HFFc6 (cell line): ENCODE results near the gene KCP. TPM values are rescaled to one million over a fixed set of nuclear protein-coding genes. Genes with fewer than 3 reads are reported as not detected.

ENCODE experiments used
- DNase-seq: peaks from one replicate; pipeline ENCODE4 v3.0.0-alpha.2; 2018
- H3K27ac Mint-ChIP-seq: 2 replicates; pipeline ENCODE4 v1.8.0; 2020; ENCODE audit warnings: mild to moderate bottlenecking, mixed read lengths
- H3K27me3 Mint-ChIP-seq: 2 replicates; pipeline ENCODE4 v1.8.0; 2021; ENCODE audit warnings: mild to moderate bottlenecking, moderate library complexity, mixed read lengths; ENCODE audit not compliant: insufficient read depth
- H3K36me3 Mint-ChIP-seq: 2 replicates; pipeline ENCODE4 v1.8.0; 2021; ENCODE audit warnings: low read depth, mixed read lengths
- H3K4me1 Mint-ChIP-seq: 2 replicates; pipeline ENCODE4 v1.8.0; 2020; ENCODE audit warnings: low read depth, mixed read lengths
- H3K4me3 Mint-ChIP-seq: 2 replicates; pipeline ENCODE4 v1.8.0; 2020; ENCODE audit warnings: mild to moderate bottlenecking, moderate library complexity, mixed read lengths
- H3K9me3 Mint-ChIP-seq: 2 replicates; pipeline ENCODE4 v1.8.0; 2020; ENCODE audit warnings: mild to moderate bottlenecking, mixed read lengths
- total RNA-seq, 6 experiments: library from RNA; stranded (reverse); fragmentation: NEBNext Ultra II Directional; extraction: Animal tissue kit (Norgen Biotek cat#: 25700); gene quantifications; 2 replicates in 1 of 6; 3 replicates in 5 of 6; pipeline ENCODE4 v1.2.3, GENCODE V29; 2021
- TF ChIP-seq, protein P1 (sequence below): fragments of 200-600 bp; sonication (generic); IDR thresholded peaks from 2 replicates; pipeline ENCODE4 v1.5.0; 2021; ENCODE audit warnings: antibody characterized with exemption, mild to moderate bottlenecking

Gene KCP
- total RNA-seq, 6 experiments from 2014 or later, result 0.05 to 0.07 TPM; not detected in 4

DNA sequence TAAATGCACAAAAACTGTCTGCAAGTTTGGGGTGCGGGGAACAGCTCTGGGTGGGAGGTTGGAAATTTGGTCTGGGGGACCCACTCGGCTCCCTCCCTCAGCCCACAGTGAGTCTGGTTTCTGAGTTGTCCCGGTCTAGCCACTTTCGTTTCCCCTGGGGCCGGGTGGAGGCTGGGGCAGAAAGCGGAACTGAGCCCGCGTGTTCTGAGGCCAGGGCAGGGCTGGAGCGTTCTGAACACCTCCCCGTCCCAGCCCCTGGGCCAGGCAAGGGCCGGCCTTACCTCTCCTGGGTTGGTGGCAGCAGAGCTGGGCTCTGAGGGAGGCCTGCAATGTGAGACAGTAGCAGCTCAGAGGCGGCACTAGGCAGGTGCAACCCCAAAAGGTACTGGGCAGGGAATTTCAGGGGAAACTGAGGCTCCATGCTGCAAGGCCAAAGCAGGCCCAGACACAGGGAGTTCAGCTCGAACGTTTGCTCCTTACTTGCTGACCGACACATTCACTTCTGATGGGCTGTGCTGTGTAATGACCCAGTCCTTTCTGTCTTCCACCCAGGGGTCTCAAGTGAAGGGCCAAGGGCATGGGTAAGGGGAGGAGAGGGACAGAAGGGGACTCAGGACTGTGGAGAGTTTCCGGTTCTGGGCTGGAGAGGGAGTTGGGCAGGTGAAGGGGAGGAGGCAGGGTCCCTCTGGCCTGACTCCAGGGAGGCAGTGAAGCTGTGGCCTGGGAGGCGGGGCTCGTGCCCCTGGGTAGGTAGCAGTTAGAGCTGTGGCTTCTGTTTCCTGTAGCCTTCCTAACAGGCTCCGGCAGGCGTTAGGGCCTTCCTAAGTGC is 30.2 kb upstream of the KCP start:
- DNase-seq, result no peak
- Mint-ChIP-seq H3K27ac (no peak overlapping the region), H3K4me1 (peaks cover 6% of the 10 kb centered on the region), H3K36me3 (no peaks in the 10 kb centered on the region), H3K4me3 (no peak overlapping the region), H3K27me3 (peaks cover 40% of the 10 kb centered on the region), H3K9me3 (no peaks in the 10 kb centered on the region)
- TF ChIP-seq, protein P1, sequence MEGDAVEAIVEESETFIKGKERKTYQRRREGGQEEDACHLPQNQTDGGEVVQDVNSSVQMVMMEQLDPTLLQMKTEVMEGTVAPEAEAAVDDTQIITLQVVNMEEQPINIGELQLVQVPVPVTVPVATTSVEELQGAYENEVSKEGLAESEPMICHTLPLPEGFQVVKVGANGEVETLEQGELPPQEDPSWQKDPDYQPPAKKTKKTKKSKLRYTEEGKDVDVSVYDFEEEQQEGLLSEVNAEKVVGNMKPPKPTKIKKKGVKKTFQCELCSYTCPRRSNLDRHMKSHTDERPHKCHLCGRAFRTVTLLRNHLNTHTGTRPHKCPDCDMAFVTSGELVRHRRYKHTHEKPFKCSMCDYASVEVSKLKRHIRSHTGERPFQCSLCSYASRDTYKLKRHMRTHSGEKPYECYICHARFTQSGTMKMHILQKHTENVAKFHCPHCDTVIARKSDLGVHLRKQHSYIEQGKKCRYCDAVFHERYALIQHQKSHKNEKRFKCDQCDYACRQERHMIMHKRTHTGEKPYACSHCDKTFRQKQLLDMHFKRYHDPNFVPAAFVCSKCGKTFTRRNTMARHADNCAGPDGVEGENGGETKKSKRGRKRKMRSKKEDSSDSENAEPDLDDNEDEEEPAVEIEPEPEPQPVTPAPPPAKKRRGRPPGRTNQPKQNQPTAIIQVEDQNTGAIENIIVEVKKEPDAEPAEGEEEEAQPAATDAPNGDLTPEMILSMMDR, result no peak

DNA sequence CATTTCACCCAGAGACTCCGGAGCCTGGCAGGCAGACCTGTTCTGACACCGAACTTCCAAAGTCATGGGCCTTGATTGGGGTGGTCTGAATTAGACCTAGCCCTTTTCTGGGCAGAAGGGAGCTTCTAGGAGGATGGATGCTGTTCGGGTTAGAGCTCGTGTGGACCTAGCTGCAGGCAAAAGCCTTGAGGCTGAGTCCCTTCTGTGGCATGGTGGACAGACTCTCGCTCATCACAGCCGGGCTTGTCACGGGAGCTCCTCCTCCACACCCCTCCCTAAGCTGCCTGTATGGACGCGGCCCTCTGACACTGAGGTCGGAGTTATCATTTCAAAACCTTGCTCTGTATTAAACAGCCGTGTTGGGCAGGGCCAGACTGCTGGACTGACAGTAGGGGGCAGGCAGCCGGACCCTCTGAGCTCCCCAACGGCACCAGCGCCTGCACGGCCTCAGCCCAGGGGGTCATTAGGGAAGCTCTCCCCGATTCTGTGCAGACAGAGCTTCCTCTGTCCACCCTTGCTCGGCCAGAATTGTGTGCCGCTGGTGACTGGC is 29.4 kb upstream of the KCP start:
- Mint-ChIP-seq H3K4me1 (peaks cover 6% of the 10 kb centered on the region), H3K27ac (no peak overlapping the region), H3K27me3 (peaks cover 40% of the 10 kb centered on the region), H3K9me3 (no peaks in the 10 kb centered on the region), H3K36me3 (no peaks in the 10 kb centered on the region), H3K4me3 (no peak overlapping the region)
- TF ChIP-seq, protein P1, result no peak
- no peak for DNase-seq

DNA sequence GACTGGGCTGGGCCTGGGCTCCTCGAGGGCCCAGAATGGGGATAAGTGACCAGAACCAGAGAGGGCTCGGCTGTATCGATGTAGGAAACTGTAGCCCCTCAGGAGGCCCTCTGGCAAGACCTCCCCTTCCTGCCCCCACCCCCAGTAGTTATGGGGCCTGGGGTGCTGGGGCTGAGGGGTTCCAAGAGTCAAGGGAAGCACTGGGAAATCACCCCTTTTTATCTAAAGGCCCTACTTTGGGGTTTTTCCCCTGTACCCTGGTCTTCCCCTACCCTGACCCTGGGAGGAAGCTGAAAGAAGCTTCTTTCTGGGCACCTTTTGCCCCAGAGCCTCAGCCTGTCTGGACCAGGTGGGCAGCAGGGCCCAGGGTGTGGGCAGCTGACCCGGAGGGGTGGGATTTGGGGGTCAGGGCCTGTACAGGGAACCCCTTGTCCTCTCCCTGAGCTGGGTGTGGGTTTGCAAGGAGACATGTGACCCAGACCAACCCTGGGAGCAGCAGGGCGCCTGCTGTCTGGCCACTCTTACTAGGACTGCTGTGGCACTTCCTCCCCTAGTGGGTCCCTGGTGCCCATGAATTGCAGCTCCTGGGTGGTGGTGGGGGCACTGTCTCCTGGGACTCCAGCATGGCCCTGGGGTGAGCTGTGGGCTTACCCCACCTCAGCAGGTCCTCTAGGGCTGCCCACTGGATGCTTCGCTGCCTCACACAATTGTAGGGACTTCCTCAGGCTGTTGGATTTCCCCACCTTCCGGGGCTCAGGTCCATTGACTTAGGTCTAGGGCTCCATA is 28.8 kb upstream of the KCP start:
- Mint-ChIP-seq H3K4me3 (no peak overlapping the region), H3K36me3 (no peaks in the 10 kb centered on the region)

DNA sequence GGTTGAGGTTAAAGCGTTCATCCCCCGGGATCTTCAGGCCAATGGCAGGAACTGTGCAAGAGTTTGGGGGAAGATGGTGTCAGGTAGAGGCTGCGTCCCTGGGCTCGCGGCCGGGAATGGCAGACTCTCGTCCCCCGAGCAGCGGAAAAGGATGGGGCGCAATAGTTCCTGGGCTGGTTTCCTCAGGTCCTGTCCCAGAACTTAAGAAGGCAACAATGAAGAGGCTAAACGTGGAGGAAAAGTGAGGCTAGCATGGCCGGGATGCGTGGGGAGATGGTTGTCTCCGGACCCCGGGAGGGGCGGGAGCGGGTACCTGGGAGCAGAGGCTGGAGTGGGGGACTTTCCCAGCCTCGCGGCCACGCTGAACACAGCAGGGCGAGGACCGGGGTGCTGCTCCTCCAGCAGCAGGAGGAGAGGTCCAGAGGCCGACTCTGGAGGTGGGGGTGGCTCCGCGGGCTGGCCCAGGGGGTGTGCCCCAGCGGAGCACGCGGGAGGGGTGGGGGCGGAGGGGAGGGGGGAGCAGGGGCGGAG is 28.1 kb upstream of the KCP start:
- Mint-ChIP-seq H3K36me3 (no peaks in the 10 kb centered on the region), H3K4me1 (peaks cover 6% of the 10 kb centered on the region), H3K27ac (no peak overlapping the region), H3K9me3 (no peaks in the 10 kb centered on the region), H3K4me3 (peak overlapping the region; percentile 80), H3K27me3 (peaks cover 44% of the 10 kb centered on the region)
- no peak for DNase-seq
- TF ChIP-seq, protein P1, result no peak

More for the DNA sequence above, 28.8 kb upstream of the KCP start:
- Mint-ChIP-seq H3K4me1 (peaks cover 6% of the 10 kb centered on the region), H3K27me3 (peaks cover 42% of the 10 kb centered on the region), H3K27ac (no peak overlapping the region), H3K9me3 (no peaks in the 10 kb centered on the region)
- TF ChIP-seq, protein P1, result no peak
- no peak for DNase-seq

DNA sequence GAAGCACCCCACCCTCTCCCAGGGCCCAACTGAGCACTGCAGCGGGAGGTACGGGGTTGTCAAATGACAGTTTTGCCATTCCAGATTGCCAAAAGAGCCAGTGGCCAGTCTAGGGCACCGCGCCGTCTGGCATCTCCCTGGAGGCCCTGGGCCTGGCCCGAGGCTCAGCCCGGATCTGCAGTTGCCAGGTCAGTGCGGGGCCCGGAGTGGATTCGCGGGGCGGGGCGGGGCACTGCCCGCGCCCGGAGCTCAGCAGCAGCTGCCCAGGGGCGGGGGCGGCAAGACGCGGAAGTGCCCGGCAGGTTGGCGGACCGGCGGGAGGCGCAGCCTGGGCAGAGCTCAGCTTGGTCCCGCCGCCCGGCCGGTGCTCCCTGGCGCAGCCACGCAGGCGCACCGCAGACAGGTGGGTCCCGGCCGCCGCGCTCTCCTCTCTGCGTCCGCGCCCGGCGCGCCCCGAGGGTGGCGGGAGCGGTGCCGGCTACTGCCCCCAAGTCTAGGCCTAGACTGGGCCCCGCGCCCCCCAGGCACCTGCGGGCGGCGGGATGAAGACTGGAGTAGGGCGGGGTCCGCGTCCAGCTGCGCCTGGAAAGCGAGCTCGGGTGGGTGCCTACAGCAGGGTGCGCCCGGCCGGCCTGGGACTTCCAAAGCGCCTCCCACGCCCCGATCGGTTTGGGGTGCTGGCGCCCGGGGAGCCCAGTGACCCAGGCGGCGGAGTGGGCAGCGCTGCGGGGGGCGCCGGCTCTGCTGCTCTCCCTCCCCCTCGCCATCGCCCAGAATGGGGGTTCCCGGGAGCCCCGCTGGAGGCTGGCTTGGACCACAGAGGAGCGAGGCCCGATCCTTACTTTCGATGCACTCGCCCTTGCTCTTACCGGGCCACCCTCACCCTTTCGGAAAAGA is 27.4 kb upstream of the KCP start, which contains the start of gene IRF5:
IRF5 (plus strand) TSS at position 281 of the 897 bp plus-strand sequence. CDS start 4,155 bp downstream, outside the sequence.
- Mint-ChIP-seq H3K27me3 (peaks cover 48% of the 10 kb centered on the region), H3K36me3 (no peaks in the 10 kb centered on the region), H3K4me1 (peaks cover 6% of the 10 kb centered on the region), H3K27ac (no peak within 1 kb of the TSS), H3K4me3 (peak within 1 kb of the TSS; percentile 80), H3K9me3 (no peaks in the 10 kb centered on the region)
- TF ChIP-seq, protein P1, result no peak
- DNase-seq, result no peak
